IPS-18a (cell line): ENCODE measurements around the gene ERVV-1.
A peak's percentile ranks its signal among the peaks of the same experiment; 100 is the strongest.
"Not testable (repeated sequence)": the region's sequence is repeated elsewhere in the genome, so short reads cannot be mapped to it uniquely, and the experiment has no call there.

Source experiments
- H3K27ac ChIP-seq: one replicate; pipeline ENCODE4 v1.5.1; 2013; ENCODE audit warnings: low read length
- H3K27me3 ChIP-seq: one replicate; pipeline ENCODE4 v1.6.1; 2013; ENCODE audit warnings: mild to moderate bottlenecking, low read length; ENCODE audit not compliant: control insufficient read depth, insufficient read depth
- H3K36me3 ChIP-seq: one replicate; pipeline ENCODE4 v1.6.1; 2013; ENCODE audit warnings: low read depth, low read length; ENCODE audit not compliant: control insufficient read depth
- H3K4me1 ChIP-seq: one replicate; pipeline ENCODE4 v1.6.1; 2013; ENCODE audit warnings: low read depth, low read length; ENCODE audit not compliant: control insufficient read depth
- H3K4me3 ChIP-seq: one replicate; pipeline ENCODE4 v1.5.1; 2013; ENCODE audit warnings: low read length
- H3K9ac ChIP-seq: one replicate; pipeline ENCODE4 v1.6.1; 2013; ENCODE audit warnings: mild to moderate bottlenecking, low read length, moderate library complexity
- H3K9me3 ChIP-seq: one replicate; pipeline ENCODE4 v1.6.1; 2013; ENCODE audit warnings: low read depth, low read length; ENCODE audit not compliant: control insufficient read depth

The ERVV-1 gene, protein sequence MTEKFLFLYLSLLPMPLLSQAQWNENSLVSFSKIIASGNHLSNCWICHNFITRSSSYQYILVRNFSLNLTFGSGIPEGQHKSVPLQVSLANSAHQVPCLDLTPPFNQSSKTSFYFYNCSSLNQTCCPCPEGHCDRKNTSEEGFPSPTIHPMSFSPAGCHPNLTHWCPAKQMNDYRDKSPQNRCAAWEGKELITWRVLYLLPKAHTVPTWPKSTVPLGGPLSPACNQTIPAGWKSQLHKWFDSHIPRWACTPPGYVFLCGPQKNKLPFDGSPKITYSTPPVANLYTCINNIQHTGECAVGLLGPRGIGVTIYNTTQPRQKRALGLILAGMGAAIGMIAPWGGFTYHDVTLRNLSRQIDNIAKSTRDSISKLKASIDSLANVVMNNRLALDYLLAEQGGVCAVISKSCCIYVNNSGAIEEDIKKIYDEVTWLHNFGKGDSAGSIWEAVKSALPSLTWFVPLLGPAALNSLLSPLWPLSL

DNA sequence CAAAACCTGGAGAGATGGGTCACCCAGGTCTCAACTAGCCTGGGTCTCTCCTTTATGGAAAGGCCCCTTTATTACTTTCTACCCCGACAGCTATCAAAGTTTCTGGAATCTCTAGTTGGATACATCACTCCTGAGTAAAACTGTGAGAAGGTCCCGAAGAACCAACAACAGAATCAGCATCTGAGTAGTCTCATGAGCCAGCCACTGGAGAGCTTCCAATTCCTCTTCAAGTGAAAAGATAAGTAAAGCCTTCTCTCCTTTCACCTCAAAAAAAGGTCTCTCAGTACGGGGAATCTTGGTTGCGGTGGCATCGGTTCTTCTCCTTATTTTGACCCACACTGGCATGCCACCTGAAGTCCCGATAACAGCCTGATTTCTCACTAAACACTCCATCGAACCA is at the start of gene ERVV-1:
Gene ERVV-1 (plus strand): TSS at position 301 of the 400 bp plus-strand sequence. CDS start 170 bp downstream, outside the sequence.
- H3K27me3 ChIP-seq = no peaks in the 10 kb centered on the region
- H3K9ac ChIP-seq = no peak within 1 kb of the TSS
- no peaks in the 10 kb centered on the region for H3K36me3 ChIP-seq
- H3K27ac ChIP-seq = no peak within 1 kb of the TSS
- H3K4me3 ChIP-seq = no peak within 1 kb of the TSS
- H3K4me1 ChIP-seq = no peaks in the 10 kb centered on the region
- H3K9me3 ChIP-seq = no peaks in the 10 kb centered on the region

DNA sequence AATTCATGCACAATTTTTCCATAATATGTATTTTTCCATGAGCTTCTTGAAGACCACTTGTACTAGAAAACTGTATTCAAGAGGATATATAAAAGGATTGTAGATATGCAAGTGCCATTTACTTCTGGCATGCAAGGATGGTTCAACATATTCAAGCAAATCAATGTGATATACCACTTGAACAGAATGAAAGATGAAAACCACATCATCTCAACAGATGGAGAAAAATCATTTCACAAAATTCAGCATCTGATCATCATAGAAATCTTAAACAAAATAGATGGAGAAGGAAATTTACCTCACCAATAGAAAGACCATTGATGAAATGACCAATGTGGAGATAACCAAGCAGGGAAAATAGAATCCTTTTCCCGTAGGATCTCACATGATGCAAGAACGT is 45.9 kb upstream of the ERVV-1 start:
- Histone ChIP-seq H3K27me3 (no peaks in the 10 kb centered on the region), H3K4me3 (no peak overlapping the region), H3K4me1 (peaks cover 7% of the 10 kb centered on the region), H3K36me3 (no peaks in the 10 kb centered on the region), H3K27ac (no peak overlapping the region), H3K9me3 (no peaks in the 10 kb centered on the region), H3K9ac (no peak overlapping the region)

DNA sequence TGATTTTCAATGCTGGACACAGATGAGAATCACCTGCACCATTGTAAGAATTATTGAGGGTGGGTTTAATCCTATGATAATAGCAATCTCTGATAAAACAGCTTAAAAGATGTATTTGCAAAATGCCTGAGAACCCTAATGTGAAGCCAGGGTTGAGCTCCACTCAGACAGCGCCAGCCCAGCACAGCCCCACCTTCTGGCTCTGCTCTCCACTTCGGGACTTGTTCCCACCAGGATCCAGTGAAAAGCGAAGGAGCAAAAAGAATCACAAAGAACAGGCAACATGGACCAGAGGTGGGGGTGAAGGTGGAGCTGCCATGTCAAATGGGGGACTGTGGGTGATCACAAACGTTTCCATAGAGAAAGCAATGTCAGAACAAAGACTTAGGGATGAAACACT is 32.4 kb upstream of the ERVV-1 start:
- H3K36me3 ChIP-seq = no peaks in the 10 kb centered on the region
- no peaks in the 10 kb centered on the region for H3K27me3 ChIP-seq
- H3K27ac ChIP-seq = no peak overlapping the region
- H3K9me3 ChIP-seq = no peaks in the 10 kb centered on the region
- no peak overlapping the region for H3K4me3 ChIP-seq
- H3K9ac ChIP-seq = no peak overlapping the region
- H3K4me1 ChIP-seq = no peaks in the 10 kb centered on the region

DNA sequence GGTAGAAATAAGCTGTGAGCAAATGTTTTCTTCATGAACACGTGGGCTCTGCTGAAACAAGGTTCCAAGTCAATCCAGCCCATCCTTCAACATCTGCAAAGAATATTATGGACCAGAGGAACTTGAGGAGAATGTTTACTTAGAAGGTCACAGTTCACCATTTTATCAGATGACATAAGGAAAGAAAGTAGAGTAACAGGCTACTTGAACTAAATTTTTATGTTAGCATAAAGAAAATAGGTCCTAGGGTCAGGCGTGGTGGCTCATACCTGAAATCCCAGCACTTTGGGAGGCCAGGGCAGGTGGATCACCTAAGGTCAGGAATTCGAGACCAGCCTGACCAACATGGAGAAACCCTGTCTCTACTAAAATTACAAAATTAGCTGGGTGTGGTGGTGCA is 30.6 kb upstream of the ERVV-1 start:
- not testable (repeated sequence) for H3K4me1 ChIP-seq, H3K9ac ChIP-seq, H3K9me3 ChIP-seq, H3K27ac ChIP-seq, H3K36me3 ChIP-seq, H3K4me3 ChIP-seq, H3K27me3 ChIP-seq

DNA sequence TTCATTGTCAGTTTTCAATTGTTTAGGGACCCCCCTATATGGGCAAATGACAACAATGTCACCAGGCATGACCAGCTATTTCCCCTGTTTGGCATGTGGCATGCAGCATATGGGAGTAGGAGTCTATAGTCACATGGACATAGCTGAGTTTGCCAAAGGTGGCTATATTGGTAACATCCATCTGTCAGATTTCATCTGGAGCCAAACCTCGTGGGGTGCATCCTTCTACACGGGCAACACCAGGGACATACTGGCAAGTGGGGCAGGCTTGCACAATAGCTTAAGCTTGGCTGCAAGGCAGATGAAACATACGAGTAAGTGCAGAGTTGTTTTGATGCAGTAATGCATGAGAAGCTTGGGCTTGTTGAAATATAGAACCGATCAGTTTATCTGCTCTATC is 26.5 kb upstream of the ERVV-1 start:
- peaks cover 3% of the 10 kb centered on the region for H3K4me1 ChIP-seq
- no peaks in the 10 kb centered on the region for H3K9me3 ChIP-seq

DNA sequence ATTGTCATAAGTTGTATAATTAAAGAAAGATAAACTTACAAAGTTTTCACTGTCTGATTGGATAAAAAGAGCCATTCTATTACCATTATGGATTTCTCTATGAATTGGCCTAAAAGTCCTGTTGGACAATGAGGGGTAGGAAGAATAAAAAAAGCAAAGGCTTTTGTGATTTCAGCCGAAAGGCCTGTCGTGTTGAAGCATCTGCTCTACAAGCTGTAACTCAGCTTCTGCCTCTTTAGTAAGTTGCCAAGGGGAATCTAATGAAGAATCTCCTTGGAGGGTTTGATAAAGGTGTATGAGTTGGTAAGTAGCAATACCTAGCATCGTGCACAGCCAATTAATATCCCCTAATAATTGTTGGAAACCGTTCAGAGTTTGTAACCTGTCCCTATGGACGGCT is 25.2 kb upstream of the ERVV-1 start:
- peaks cover 5% of the 10 kb centered on the region for H3K4me1 ChIP-seq
- H3K4me3 ChIP-seq = no peak overlapping the region
- H3K9ac ChIP-seq = no peak overlapping the region
- no peaks in the 10 kb centered on the region for H3K36me3 ChIP-seq
- no peak overlapping the region for H3K27ac ChIP-seq
- H3K9me3 ChIP-seq = no peaks in the 10 kb centered on the region
- H3K27me3 ChIP-seq = peaks cover 24% of the 10 kb centered on the region

More for the DNA sequence above, 26.5 kb upstream of the ERVV-1 start:
- H3K27ac ChIP-seq = no peak overlapping the region
- H3K27me3 ChIP-seq = peaks cover 13% of the 10 kb centered on the region
- no peak overlapping the region for H3K9ac ChIP-seq
- no peak overlapping the region for H3K4me3 ChIP-seq
- H3K36me3 ChIP-seq = no peaks in the 10 kb centered on the region

DNA sequence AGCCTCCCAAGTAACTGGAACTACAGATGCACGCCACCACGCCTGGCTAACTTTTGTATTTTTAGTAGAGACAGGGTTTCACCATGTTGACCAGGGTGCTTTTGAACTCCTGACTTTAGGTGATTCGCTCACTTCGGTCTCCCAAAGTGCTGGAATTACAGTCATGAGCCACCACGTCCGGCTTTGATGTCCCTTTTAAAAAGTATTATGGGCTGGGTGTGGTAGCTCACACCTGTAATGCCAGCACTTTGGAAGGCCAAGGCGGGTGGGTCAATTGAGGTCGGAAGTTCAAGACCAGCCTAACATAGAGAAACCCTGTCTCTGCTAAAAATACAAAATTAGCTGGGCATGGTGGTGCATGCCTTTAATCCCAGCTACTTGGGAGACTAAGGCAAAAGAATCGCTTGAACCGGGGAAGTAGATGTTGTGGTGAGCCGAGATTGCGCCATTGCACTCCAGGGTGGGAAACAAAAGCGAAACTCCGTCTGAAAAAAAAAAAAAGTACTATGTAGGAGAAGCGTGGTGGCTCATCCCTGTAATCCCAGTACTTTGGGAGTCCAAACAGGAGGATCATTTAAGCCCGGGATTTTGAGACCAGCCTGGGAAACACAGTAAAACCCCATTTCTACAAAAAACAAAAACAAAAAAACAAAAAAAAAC is 22.8 kb upstream of the ERVV-1 start:
- H3K4me1 ChIP-seq = peaks cover 5% of the 10 kb centered on the region
- no peak overlapping the region for H3K9ac ChIP-seq
- H3K36me3 ChIP-seq = no peaks in the 10 kb centered on the region
- H3K27me3 ChIP-seq = peaks cover 32% of the 10 kb centered on the region
- no peaks in the 10 kb centered on the region for H3K9me3 ChIP-seq
- H3K27ac ChIP-seq = no peak overlapping the region
- H3K4me3 ChIP-seq = no peak overlapping the region

DNA sequence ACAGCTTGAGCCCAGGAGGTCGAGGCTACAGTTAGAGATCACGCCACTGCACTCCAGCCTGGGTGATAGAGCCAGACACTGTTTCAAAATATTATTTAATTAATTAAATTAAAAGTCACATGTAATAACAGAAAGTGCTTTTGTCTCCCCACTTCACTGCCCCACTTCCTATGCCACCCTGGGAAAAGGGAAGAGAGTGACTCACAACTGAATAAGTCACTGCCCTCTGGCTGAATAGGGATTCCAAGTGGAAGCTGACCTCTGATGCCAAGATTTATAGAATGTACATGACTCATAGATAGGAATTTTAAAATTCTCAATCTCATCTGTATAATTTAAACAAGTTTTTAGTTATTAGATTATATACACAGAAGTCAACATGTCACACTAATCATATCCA is 22.2 kb upstream of the ERVV-1 start:
- no peak overlapping the region for H3K4me3 ChIP-seq
- H3K4me1 ChIP-seq = peaks cover 5% of the 10 kb centered on the region
- no peak overlapping the region for H3K27ac ChIP-seq
- no peaks in the 10 kb centered on the region for H3K9me3 ChIP-seq
- H3K36me3 ChIP-seq = no peaks in the 10 kb centered on the region
- H3K9ac ChIP-seq = no peak overlapping the region
- H3K27me3 ChIP-seq = peaks cover 32% of the 10 kb centered on the region

DNA sequence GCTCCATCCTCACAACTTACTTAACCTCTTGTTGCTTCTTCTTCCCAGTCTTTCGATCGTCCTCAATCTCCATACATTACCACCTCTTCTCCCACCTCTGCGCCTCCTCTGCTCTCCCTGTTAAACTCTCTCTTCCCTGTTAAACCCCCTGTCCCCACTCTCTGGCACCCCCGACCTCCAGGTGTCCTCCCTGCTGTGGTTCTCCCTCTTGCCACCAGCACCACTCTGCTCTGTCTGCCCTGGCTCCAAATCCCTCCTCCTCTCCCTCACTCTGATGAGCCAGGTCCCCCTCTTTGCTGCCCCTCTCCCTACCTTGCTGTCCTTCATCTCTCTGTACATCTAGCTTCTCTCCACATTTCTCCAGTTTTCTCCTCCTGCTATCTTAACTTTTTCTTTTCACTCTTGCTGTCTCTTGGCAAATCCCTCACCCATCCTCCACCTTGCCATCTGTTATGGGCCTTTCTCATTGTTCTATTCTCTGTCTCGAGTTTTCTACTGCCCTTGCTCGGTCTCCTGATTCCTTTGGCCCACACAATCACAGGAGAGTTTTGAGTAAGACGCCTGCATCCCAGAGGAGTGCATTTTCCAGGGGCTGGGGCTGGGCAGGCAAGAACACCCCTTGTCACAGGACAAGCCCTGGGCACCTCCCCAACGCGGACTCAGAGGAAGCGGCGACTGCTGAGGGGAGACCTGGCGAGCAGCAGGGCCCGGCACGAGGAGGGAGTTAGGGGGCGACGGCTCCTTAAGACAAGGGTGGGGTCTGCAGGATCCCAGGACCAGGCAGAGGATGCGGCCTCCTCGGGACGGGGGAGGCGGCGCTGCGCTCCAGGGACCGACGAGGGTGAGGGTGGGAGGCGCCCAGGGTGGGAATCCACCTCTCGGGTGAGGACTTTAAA is 21.4 kb upstream of the ERVV-1 start:
- Histone ChIP-seq H3K27me3 (peaks cover 32% of the 10 kb centered on the region), H3K4me1 (peaks cover 5% of the 10 kb centered on the region), H3K36me3 (no peaks in the 10 kb centered on the region), H3K9me3 (no peaks in the 10 kb centered on the region), H3K27ac (no peak overlapping the region), H3K4me3 (peak overlapping the region; percentile 62), H3K9ac (peak overlapping the region; percentile 22)

DNA sequence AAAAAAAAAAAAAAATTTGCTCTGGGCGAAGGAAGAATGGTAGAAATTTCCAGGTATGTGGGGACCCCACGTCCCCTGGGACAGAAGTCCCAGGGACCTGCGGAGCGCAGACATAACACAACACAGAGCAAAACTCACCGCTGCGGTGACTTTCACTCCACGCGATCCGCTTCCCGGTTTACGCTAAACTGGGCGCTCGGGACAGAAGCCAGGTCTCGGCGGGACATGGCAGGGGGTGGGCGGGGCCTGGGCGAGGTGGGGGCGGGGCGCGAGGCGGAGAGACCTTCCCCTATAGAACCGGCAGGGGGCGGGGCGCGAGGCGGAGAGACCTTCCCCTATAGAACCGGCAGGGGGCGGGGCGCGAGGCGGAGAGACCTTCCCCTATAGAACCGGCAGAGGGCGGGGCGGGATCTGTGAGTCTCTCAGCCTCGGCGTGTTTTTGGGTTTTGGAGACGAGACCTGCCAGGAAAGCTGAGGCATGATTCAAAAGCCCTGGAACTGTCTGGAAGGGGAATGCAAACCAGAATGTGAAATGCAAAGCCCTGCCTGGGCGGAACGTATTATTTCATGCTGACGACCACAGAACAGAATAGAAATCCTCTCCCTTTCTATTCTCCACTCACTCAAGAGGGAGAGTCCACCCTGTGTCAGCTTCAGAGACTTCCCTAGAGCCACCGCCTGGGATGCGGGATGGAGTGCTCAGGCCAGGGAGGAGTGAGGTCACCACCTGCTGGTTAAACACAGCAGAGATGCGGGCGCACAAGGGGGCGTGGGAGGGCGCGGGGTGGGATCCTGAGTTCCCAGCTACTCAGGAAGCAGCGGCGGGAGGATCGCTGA is 20.2 kb upstream of the ERVV-1 start:
- Histone ChIP-seq H3K27me3 (peaks cover 39% of the 10 kb centered on the region), H3K4me1 (peaks cover 11% of the 10 kb centered on the region), H3K27ac (no peak overlapping the region), H3K36me3 (no peaks in the 10 kb centered on the region), H3K9me3 (no peaks in the 10 kb centered on the region), H3K9ac (no peak overlapping the region), H3K4me3 (peak overlapping the region; percentile 66)
